GM23248 (cell line): ENCODE results near the gene CRTC3. TPM values are rescaled to one million over a fixed set of nuclear protein-coding genes. Genes with fewer than 3 reads are reported as not detected.
"Not testable (repeated sequence)": the region's sequence is repeated elsewhere in the genome, so short reads cannot be mapped to it uniquely, and the experiment has no call there.

Experiments
- DNase-seq: peaks from one replicate; pipeline ENCODE4 v3.0.0-alpha.2; 2015
- H2AFZ ChIP-seq: fragments of 200-600 bp; sonication (generic); 2 replicates; pipeline ENCODE4 v1.6.1; 2016; ENCODE audit warnings: antibody characterized with exemption
- H3F3A ChIP-seq: fragments of 200-600 bp; sonication (generic); 2 replicates; pipeline ENCODE4 v1.6.1; 2016; ENCODE audit warnings: mild to moderate bottlenecking, antibody characterized with exemption, mixed run types; ENCODE audit not compliant: insufficient read depth
- H3K27ac ChIP-seq: fragments of 200-600 bp; sonication (generic); 2 replicates; pipeline ENCODE4 v1.5.1; 2016; ENCODE audit warnings: mild to moderate bottlenecking
- H3K27me3 ChIP-seq: fragments of 200-600 bp; sonication (generic); replicated peaks from 2 replicates; pipeline ENCODE4 v1.6.1; 2016; ENCODE audit warnings: mild to moderate bottlenecking; ENCODE audit not compliant: insufficient read depth
- H3K36me3 ChIP-seq: fragments of 200-600 bp; sonication (generic); 2 replicates; pipeline ENCODE4 v1.6.1; 2016; ENCODE audit warnings: low read depth, mild to moderate bottlenecking
- H3K4me1 ChIP-seq: fragments of 200-600 bp; sonication (generic); 2 replicates; pipeline ENCODE4 v1.6.1; 2016; ENCODE audit warnings: mild to moderate bottlenecking; ENCODE audit not compliant: insufficient read depth
- H3K4me2 ChIP-seq: fragments of 200-600 bp; sonication (generic); one replicate; pipeline ENCODE4 v1.6.1; 2016; ENCODE audit warnings: mild to moderate bottlenecking; ENCODE audit not compliant: unreplicated experiment
- H3K4me3 ChIP-seq: fragments of 200-600 bp; sonication (generic); 2 replicates; pipeline ENCODE4 v1.5.1; 2016; ENCODE audit warnings: mild to moderate bottlenecking
- H3K79me2 ChIP-seq: fragments of 200-600 bp; sonication (generic); 2 replicates; pipeline ENCODE4 v1.6.1; 2016; ENCODE audit warnings: mild to moderate bottlenecking; ENCODE audit not compliant: insufficient read depth
- H3K9ac ChIP-seq: fragments of 200-600 bp; sonication (generic); 2 replicates; pipeline ENCODE4 v1.6.1; 2016; ENCODE audit warnings: mild to moderate bottlenecking
- H3K9me2 ChIP-seq: fragments of 200-600 bp; sonication (generic); 2 replicates; pipeline ENCODE4 v1.6.1; 2016; ENCODE audit warnings: mixed run types, mild to moderate bottlenecking, moderate library complexity; ENCODE audit not compliant: insufficient read depth
- H3K9me3 ChIP-seq: fragments of 200-600 bp; sonication (generic); one replicate; pipeline ENCODE4 v1.6.1; 2017; ENCODE audit warnings: low read depth
- H4K20me1 ChIP-seq: fragments of 200-600 bp; sonication (generic); 2 replicates; pipeline ENCODE4 v1.6.0; 2016; ENCODE audit not compliant: insufficient read depth
- EZH2 ChIP-seq: fragments of 200-600 bp; sonication (generic); IDR thresholded peaks from 2 replicates; pipeline ENCODE4 v1.6.1; 2018; ENCODE audit warnings: antibody characterized with exemption, mild to moderate bottlenecking; ENCODE audit not compliant: insufficient read depth, poor library complexity, severe bottlenecking
- EZH2phosphoT487 ChIP-seq: fragments of 200-600 bp; sonication (generic); IDR thresholded peaks from 2 replicates; pipeline ENCODE4 v1.6.1; 2018; ENCODE audit warnings: antibody characterized with exemption, moderate library complexity, mild to moderate bottlenecking, low read depth; ENCODE audit not compliant: insufficient read depth
- WGBS, 2 experiments: methylation state at CpG; one replicate each; pipeline ENCODE4 v1.1.6; 2015 to 2017; ENCODE audit warnings: low lambda C conversion rate in 2 of 2, low coverage in 1 of 2; ENCODE audit errors: missing lambda C conversion rate in 2 of 2; 5-methylcytosine and 5-hydroxymethylcytosine counted together
- in situ Hi-C: fragments of 300-500 bp; cut with MboI; formaldehyde crosslinking; loops from 2 replicates; pipeline ENCODE4 v1.15.0; 2020
- polyA plus RNA-seq: library from polyadenylated mRNA; unstranded; fragments of >200 nt; fragmentation: Nextera tagmentation; extraction: Ambion mirVana; gene quantifications from 2 replicates; pipeline ENCODE4 v1.2.1, GENCODE V29; 2016
- total RNA-seq: library from RNA; depleted of rRNA; stranded (reverse); fragments of >200 nt; shearing (Covaris generic); gene quantifications from 2 replicates; pipeline ENCODE4 v1.2.3, GENCODE V29; 2014

CRTC3 gene
- total and polyA plus RNA-seq, 2 experiments from 2014 or later: 18.1 to 18.6 TPM

DNA sequence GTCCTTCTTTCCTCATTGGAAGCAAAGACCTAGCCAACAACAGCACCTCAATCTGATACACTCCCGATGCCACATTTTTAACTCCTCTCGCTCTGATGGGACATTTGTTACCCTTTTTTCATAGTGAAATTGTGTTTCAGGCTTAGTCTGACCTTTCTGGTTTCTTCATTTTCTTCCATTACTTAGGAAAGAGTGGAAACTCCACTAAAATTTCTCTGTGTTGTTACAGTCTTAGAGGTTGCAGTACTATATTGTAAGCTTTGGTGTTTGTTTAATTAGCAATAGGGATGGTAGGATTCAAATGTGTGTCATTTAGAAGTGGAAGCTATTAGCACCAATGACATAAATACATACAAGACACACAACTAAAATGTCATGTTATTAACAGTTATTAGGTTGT is 29.6 kb upstream of the CRTC3 start:
- H4K20me1 ChIP-seq: no peaks in the 10 kb centered on the region
- DNase-seq: no peak
- H3K79me2 ChIP-seq: no peaks in the 10 kb centered on the region
- no peak overlapping the region for H3K4me3 ChIP-seq
- no peaks in the 10 kb centered on the region for H3K27me3 ChIP-seq
- in situ Hi-C loops: no loop called here
- WGBS, 2 experiments: 94 to 97% methylated on average over 2 of the region's 2 CpGs
- peaks cover 13% of the 10 kb centered on the region; the same call in 1 of the 2 replicates for H3F3A ChIP-seq
- peaks cover 58% of the 10 kb centered on the region for H3K36me3 ChIP-seq
- H3K27ac ChIP-seq: no peak overlapping the region
- H3K9me3 ChIP-seq: no peaks in the 10 kb centered on the region
- H3K4me1 ChIP-seq: no peaks in the 10 kb centered on the region
- no peak overlapping the region for H3K4me2 ChIP-seq
- TF ChIP-seq EZH2phosphoT487 (no peak), EZH2 (no peak)
- no peaks in the 10 kb centered on the region for H3K9me2 ChIP-seq
- no peak overlapping the region for H2AFZ ChIP-seq
- no peak overlapping the region for H3K9ac ChIP-seq

DNA sequence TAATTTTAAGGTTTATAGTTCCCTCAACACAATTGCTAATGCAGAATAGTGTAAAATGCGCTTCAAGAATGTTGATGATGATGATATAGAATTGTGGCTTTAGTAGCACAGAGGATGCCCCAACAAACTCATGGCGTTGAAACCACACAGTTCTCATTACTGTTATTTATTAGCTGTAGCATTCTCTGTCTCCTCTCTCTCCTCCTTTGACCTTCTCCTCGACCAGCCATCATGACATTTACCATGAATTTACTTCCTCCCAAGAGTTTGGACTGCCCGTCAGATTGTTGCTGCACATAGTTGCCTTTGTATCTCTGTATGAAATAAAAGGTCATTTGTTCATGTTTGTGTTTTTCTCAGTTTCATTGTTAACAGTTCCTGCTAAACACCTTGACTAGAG is 27.8 kb upstream of the CRTC3 start:
- Histone ChIP-seq H4K20me1 (no peaks in the 10 kb centered on the region), H3K9me2 (no peaks in the 10 kb centered on the region), H3K4me3 (no peak overlapping the region), H3K27ac (no peak overlapping the region), H3F3A (peaks cover 20% of the 10 kb centered on the region), H3K9ac (no peak overlapping the region), H3K27me3 (no peaks in the 10 kb centered on the region), H3K4me2 (no peak overlapping the region), H3K4me1 (no peaks in the 10 kb centered on the region), H3K36me3 (peaks cover 48% of the 10 kb centered on the region), H3K79me2 (no peaks in the 10 kb centered on the region), H2AFZ (no peak overlapping the region), H3K9me3 (no peaks in the 10 kb centered on the region)
- WGBS, 2 experiments: 67 to 70% methylated on average over 4 of the region's 4 CpGs
- DNase-seq: no peak
- in situ Hi-C loops: no loop called here
- TF ChIP-seq EZH2 (no peak), EZH2phosphoT487 (no peak)

DNA sequence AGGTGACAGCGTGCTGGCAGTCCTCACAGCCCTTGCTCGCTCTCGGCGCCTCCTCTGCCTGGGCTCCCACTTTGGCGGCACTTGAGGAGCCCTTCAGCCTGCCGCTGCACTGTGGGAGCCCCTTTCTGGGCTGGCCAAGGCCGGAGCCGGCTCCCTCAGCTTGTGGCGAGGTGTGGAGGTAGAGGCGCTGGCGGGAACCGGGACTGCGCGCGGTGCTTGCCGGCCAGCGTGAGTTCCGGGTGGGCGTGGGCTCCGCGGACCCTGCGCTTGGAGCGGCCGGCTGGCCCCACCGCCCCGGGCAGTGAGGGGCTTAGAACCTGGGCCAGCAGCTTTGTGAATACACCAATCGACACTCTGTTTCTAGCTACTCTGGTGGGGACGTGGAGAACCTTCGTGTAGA is 18.9 kb upstream of the CRTC3 start:
- H4K20me1 ChIP-seq, in situ Hi-C loops, H3K27me3 ChIP-seq, H3K9me3 ChIP-seq, H3K4me2 ChIP-seq, H3K36me3 ChIP-seq, H3K4me3 ChIP-seq, H3K79me2 ChIP-seq, H3K27ac ChIP-seq, DNase-seq, H2AFZ ChIP-seq, H3K9me2 ChIP-seq, H3K9ac ChIP-seq, H3F3A ChIP-seq, H3K4me1 ChIP-seq: not testable (repeated sequence)
- WGBS, 2 experiments: 95 to 98% methylated on average over 27 to 29 of the region's 29 CpGs

DNA sequence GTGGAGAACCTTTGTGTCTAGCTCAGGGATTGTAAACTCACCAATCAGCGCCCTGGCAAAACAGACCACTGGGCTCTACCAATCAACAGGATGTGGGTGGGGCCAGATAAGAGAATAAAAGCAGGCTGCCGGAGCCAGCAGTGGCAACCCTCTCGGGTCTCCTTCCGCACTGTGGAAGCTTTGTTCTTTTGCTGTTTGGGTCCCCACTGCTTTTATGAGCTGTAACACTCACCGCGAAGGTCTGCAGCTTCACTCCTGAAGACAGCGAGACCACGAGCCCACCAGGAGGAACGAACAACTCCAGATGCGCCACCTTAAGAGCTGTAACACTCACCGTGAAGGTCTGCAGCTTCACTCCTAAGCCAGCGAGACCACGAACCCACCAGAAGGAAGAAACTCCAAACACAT is 18.5 kb upstream of the CRTC3 start:
- H3K79me2 ChIP-seq, in situ Hi-C loops, H3K9ac ChIP-seq, H3K27me3 ChIP-seq, H3K4me3 ChIP-seq, H3K4me2 ChIP-seq, H3K9me2 ChIP-seq, H3F3A ChIP-seq, H3K4me1 ChIP-seq, H3K36me3 ChIP-seq, DNase-seq, H4K20me1 ChIP-seq, H2AFZ ChIP-seq, H3K9me3 ChIP-seq, H3K27ac ChIP-seq: not testable (repeated sequence)
- 91% methylated on average over 10 to 13 of the region's 13 CpGs for WGBS, 2 experiments

DNA sequence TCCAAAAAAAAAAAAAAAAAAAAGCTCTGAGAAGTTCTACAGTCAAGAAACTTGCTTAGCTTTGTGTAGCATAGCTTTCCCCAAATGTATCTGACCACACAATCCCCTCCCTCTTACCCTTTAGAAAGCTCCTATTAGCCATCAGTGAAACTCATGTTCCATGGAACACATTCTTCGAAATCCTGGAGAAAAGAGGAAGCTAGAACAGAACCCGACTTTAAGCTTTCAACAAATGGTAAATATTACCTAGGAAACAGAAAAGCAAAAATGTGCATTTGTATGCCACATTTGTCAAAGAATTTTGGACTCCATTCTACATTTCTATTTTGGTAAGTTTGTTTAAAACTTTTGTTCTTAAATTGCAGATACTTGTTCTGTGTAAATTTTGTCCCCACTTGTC is 17.4 kb upstream of the CRTC3 start:
- Histone ChIP-seq H3K4me1 (no peaks in the 10 kb centered on the region), H3K9ac (no peak overlapping the region), H3K4me3 (no peak overlapping the region), H3F3A (no peaks in the 10 kb centered on the region), H3K27me3 (no peaks in the 10 kb centered on the region), H4K20me1 (no peaks in the 10 kb centered on the region), H3K79me2 (no peaks in the 10 kb centered on the region), H2AFZ (no peak overlapping the region), H3K9me2 (no peaks in the 10 kb centered on the region), H3K27ac (no peak overlapping the region), H3K9me3 (no peaks in the 10 kb centered on the region), H3K36me3 (no peaks in the 10 kb centered on the region), H3K4me2 (no peak overlapping the region)
- no peak for DNase-seq
- in situ Hi-C loops: no loop called here
- 50% methylated on average over 2 of the region's 2 CpGs for WGBS, 2 experiments
- TF ChIP-seq EZH2 (no peak), EZH2phosphoT487 (no peak)
